ENCODE measurements around the gene PCDHGA5. TPM values are rescaled to one million over a fixed set of nuclear protein-coding genes. Genes with fewer than 3 reads are reported as not detected.
"Not testable (repeated sequence)": the region's sequence is repeated elsewhere in the genome, so short reads cannot be mapped to it uniquely, and the experiment has no call there.

PCDHGA5 gene
- total and polyA plus RNA-seq, 2 of the 8 experiments (the other 6 are each of a cell fraction or from before 2014, with no cell fraction given) = 1.1 to 1.3 TPM

- H3K23me2 ChIP-seq (ENCODE audit: low read depth, low read length); H2AK5ac ChIP-seq (ENCODE audit: low read depth, low read length); FAIRE-seq; H2BK12ac ChIP-seq (ENCODE audit: low read depth, low read length); H2BK20ac ChIP-seq (ENCODE audit: low read length); H4K8ac ChIP-seq (ENCODE audit: extremely low read depth, insufficient read depth, low read length); H3K4ac ChIP-seq (replicated peaks; ENCODE audit: insufficient read length, low read depth, low read length); H4K5ac ChIP-seq (ENCODE audit: insufficient read length, low read depth, low read length); H3K4me1 ChIP-seq (replicated peaks in 1 of 4; ENCODE audit: control insufficient read depth in 3 of 4, insufficient read depth in 4 of 4, low read length in 3 of 4); H4K20me1 ChIP-seq (replicated peaks in 1 of 2; ENCODE audit: control insufficient read depth in 1 of 2, insufficient read depth in 2 of 2, low read length in 2 of 2); H3K27me3 ChIP-seq (replicated peaks in 1 of 4; ENCODE audit: control insufficient read depth in 3 of 4, extremely low read depth in 1 of 4, insufficient read depth in 3 of 4, low read length in 3 of 4); H2BK5ac ChIP-seq (ENCODE audit: low read depth, low read length); H3K14ac ChIP-seq (ENCODE audit: insufficient read length); H3K27ac ChIP-seq (ENCODE audit: low read depth, low read length); H3K79me2 ChIP-seq (ENCODE audit: control insufficient read depth in 1 of 2, insufficient read depth in 2 of 2, low read length in 2 of 2); H3K79me1 ChIP-seq (ENCODE audit: low read depth, low read length); H3K4me2 ChIP-seq (ENCODE audit: insufficient read depth in 1 of 2, low read depth in 2 of 2, low read length in 2 of 2); H2AFZ ChIP-seq (ENCODE audit: low read length); H3K23ac ChIP-seq (ENCODE audit: insufficient read length); POLR2A ChIA-PET (ENCODE audit: partially characterized antibody); H4K91ac ChIP-seq (replicated peaks; ENCODE audit: insufficient read length, low read length); H2BK120ac ChIP-seq (replicated peaks; ENCODE audit: low read depth, low read length); H3K9ac ChIP-seq (replicated peaks in 1 of 4; ENCODE audit: extremely low read depth in 1 of 4, low read depth in 3 of 4, low read length in 3 of 4); H2BK15ac ChIP-seq (ENCODE audit: low read length); H3K36me3 ChIP-seq (ENCODE audit: control insufficient read depth in 2 of 4, insufficient read depth in 4 of 4, low read length in 3 of 4); H3K56ac ChIP-seq (replicated peaks; ENCODE audit: insufficient read length, low read depth, low read length); H3K18ac ChIP-seq (ENCODE audit: extremely low read depth, low read length); H3K4me3 ChIP-seq (ENCODE audit: extremely low read depth in 1 of 4, insufficient read depth in 2 of 4, low read depth in 3 of 4, low read length in 4 of 4): not testable (repeated sequence)
- peak in 1 of 2 experiments; percentile 47 for DNase-seq (ENCODE audit: low read depth in 1 of 2, low spot score in 2 of 2)
- TF ChIP-seq, protein P1, sequence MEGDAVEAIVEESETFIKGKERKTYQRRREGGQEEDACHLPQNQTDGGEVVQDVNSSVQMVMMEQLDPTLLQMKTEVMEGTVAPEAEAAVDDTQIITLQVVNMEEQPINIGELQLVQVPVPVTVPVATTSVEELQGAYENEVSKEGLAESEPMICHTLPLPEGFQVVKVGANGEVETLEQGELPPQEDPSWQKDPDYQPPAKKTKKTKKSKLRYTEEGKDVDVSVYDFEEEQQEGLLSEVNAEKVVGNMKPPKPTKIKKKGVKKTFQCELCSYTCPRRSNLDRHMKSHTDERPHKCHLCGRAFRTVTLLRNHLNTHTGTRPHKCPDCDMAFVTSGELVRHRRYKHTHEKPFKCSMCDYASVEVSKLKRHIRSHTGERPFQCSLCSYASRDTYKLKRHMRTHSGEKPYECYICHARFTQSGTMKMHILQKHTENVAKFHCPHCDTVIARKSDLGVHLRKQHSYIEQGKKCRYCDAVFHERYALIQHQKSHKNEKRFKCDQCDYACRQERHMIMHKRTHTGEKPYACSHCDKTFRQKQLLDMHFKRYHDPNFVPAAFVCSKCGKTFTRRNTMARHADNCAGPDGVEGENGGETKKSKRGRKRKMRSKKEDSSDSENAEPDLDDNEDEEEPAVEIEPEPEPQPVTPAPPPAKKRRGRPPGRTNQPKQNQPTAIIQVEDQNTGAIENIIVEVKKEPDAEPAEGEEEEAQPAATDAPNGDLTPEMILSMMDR (IDR thresholded peaks at IDR 0.05; ENCODE audit: control extremely low read depth in 1 of 3, insufficient read depth in 1 of 3, low read depth in 1 of 3, low read length in 3 of 3) = peak in 2 of 3 experiments; percentile 6 to 24; a peak in 3 of 4 replicates
- peaks cover 36 to 45% of the 10 kb centered on the region in 2 experiments; a peak in 3 of 4 replicates for H3K9me3 ChIP-seq (ENCODE audit: insufficient read depth in 2 of 2, low read depth in 1 of 2, low read length in 1 of 2)
- CTCF ChIA-PET (ENCODE audit: partially characterized antibody) = interaction anchor here (0.8 to 2.9 kb wide), 8 partner anchors 12 to 146 kb away, joined by 3 to 11 read pairs (median 5); partner anchors contain the start of genes PCDHGA5, PCDHGB2 and PCDHGB4
- WGBS, 2 experiments (ENCODE audit: extremely low coverage in 1 of 2, insufficient coverage in 1 of 2, insufficient read length in 1 of 2, insufficient replicate concordance in 2 of 2, low coverage in 1 of 2, low lambda C conversion rate in 2 of 2, missing lambda C conversion rate in 1 of 2) = 94% methylated on average over 24 of the region's 48 CpGs; no CpG with 5 or more reads in 1 of the 2 experiments
Measured at GRCh38 chr5:141375444-141376155, 11.6 kb downstream of the PCDHGA5 start.

Measured in H1 (cell line).